GM12891 (cell line): Measurements from ENCODE around the gene BCL11A.

Experiments
- POLR2A ChIP-seq: IDR thresholded peaks from 2 replicates; pipeline ENCODE4 v1.6.1; 2011; ENCODE audit warnings: low read depth, low read length, control low read depth
- POLR2AphosphoS5 ChIP-seq: IDR thresholded peaks from 2 replicates; pipeline ENCODE4 v1.6.1; 2011; ENCODE audit warnings: low read depth, low read length, control low read depth
- TAF1 ChIP-seq: IDR thresholded peaks from 2 replicates; pipeline ENCODE4 v1.6.1; 2011; ENCODE audit warnings: low read depth, low read length, control low read depth

DNA sequence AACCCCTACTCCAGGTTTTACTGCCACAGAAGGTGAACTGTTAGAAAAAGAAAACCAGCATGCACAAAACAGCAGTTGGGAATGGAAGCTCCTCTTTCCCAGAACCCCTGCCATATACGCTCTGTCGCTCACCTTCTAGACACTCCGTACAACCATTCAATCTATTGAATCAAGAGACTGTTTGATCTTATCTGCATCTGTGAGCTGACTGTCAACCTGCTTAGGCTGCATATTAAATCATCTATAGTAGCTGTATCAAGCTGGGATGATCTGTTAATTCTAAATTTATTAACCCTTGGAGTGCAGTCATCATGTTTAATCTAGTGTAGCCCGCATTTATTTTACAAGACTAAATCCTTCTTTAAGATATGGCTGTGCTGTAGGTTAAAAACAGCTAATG lies 13.6 kb upstream of the BCL11A start:
- TF ChIP-seq POLR2AphosphoS5 (no peak), TAF1 (no peak), POLR2A (no peak)
